Measurements from ENCODE around the gene TEX47.

TEX47 gene

GRCh38 chr7:88801046-88801445, 5.5 kb upstream of the TEX47 start:
- TF ChIP-seq CTCF (IDR thresholded peaks at IDR 0.05) (no peak), ZFX (IDR thresholded peaks at IDR 0.05; ENCODE audit: borderline replicate concordance) (no peak)
- H3K27ac ChIP-seq: no peak overlapping the region

GRCh38 chr7:88792361-88792760, 3.2 kb downstream of the TEX47 start:
- TF ChIP-seq ZFX (IDR thresholded peaks at IDR 0.05; ENCODE audit: borderline replicate concordance) (no peak), CTCF (IDR thresholded peaks at IDR 0.05) (no peak)
- no peak overlapping the region for H3K27ac ChIP-seq

GRCh38 chr7:88791891-88792290, 3.6 kb downstream of the TEX47 start:
- TF ChIP-seq CTCF (IDR thresholded peaks at IDR 0.05): no peak
- TF ChIP-seq ZFX (IDR thresholded peaks at IDR 0.05; ENCODE audit: borderline replicate concordance): no peak
- no peak overlapping the region for H3K27ac ChIP-seq

- no peak overlapping the region for H3K27ac ChIP-seq
- peak; percentile 87 for TF ChIP-seq CTCF (IDR thresholded peaks at IDR 0.05)
- no peak for TF ChIP-seq ZFX (IDR thresholded peaks at IDR 0.05; ENCODE audit: borderline replicate concordance)
These were observed 6.0 kb downstream of the TEX47 start for GRCh38 chr7:88789480-88790064.

- H3K27ac ChIP-seq: no peak overlapping the region
- TF ChIP-seq ZFX (IDR thresholded peaks at IDR 0.05; ENCODE audit: borderline replicate concordance): no peak
- TF ChIP-seq CTCF (IDR thresholded peaks at IDR 0.05): no peak
These were observed 7.8 kb downstream of the TEX47 start for GRCh38 chr7:88787777-88788176.

- H3K27ac ChIP-seq: no peak overlapping the region
- no peak for TF ChIP-seq CTCF (IDR thresholded peaks at IDR 0.05)
- no peak for TF ChIP-seq ZFX (IDR thresholded peaks at IDR 0.05; ENCODE audit: borderline replicate concordance)
These were observed 19.7 kb downstream of the TEX47 start for GRCh38 chr7:88775838-88776237.

- TF ChIP-seq ZFX (IDR thresholded peaks at IDR 0.05; ENCODE audit: borderline replicate concordance) (no peak), CTCF (IDR thresholded peaks at IDR 0.05) (no peak)
- no peak overlapping the region for H3K27ac ChIP-seq
These were observed 22.8 kb downstream of the TEX47 start for GRCh38 chr7:88772776-88773175.

Measured in 22Rv1 (cell line).